ENCODE results near the gene KLF12. TPM values are rescaled to one million over a fixed set of nuclear protein-coding genes. Genes with fewer than 3 reads are reported as not detected.

KLF12 gene
- polyA plus RNA-seq, 3 donors: 0.04 to 1.3 (median 0.38) TPM

DNA sequence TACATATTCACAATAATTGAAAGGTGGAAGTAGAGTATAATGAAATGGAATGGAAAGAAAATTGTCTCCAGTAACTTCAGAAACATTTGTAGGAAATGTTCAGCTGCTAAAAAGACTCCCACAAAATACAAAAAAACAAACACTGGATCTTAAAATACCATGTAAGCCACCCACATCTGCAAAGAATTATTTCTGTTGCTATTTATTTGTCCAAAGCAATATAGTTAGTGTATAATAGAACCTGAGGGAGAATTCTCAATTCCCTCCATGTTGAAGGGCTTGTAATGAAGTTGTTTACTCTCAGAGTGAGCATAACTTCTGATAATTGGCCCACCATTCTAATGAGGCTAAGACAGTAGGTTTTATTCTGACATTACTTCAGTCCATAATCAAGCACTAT, 37.4 kb upstream of the KLF12 start:
- no peak overlapping the region for H3K4me3 Mint-ChIP-seq

DNA sequence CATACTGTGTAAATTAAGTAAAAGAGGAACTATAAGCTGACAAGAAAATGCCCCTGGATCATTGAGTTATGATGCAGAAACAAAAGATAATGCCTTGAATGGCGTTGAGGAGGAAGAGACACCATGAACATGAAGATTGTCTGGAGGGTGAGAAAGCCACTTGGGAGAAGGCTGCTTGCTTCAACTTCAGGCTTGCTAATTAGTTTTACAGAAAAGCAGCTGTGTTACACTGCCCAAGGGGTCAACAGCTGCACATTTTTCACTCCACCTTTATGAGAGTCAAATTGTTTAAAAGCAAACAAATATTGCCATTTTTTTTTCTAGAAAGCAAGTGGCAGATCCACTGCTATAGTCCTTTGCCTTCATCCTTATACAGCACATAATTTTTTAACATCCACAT, 35.5 kb upstream of the KLF12 start:
- H3K4me1 Mint-ChIP-seq: no peaks in the 10 kb centered on the region
- no peaks in the 10 kb centered on the region for H3K79me2 ChIP-seq (ENCODE audit: insufficient read depth, low read length)
- no peak overlapping the region for H3K4me3 Mint-ChIP-seq
- DNase-seq: no peak
- no peaks in the 10 kb centered on the region for H3K27me3 Mint-ChIP-seq (ENCODE audit: low read depth in 3 of 3)
- H3K36me3 ChIP-seq (replicated peaks in 1 of 2; ENCODE audit: control insufficient read depth in 1 of 2, insufficient read depth in 2 of 2, low read length in 2 of 2): no peaks in the 10 kb centered on the region
- H4K20me1 ChIP-seq (ENCODE audit: insufficient read depth, low read length): no peaks in the 10 kb centered on the region
- H3K9ac ChIP-seq (ENCODE audit: insufficient read depth, low read length, poor library complexity, severe bottlenecking): no peak overlapping the region
- no peak overlapping the region for H3K27ac Mint-ChIP-seq
- no peaks in the 10 kb centered on the region for H3K36me3 Mint-ChIP-seq
- H3K9me3 Mint-ChIP-seq: peaks cover 0 to 4% (median 0%) of the 10 kb centered on the region in 7 donors
- TF ChIP-seq, protein P1, sequence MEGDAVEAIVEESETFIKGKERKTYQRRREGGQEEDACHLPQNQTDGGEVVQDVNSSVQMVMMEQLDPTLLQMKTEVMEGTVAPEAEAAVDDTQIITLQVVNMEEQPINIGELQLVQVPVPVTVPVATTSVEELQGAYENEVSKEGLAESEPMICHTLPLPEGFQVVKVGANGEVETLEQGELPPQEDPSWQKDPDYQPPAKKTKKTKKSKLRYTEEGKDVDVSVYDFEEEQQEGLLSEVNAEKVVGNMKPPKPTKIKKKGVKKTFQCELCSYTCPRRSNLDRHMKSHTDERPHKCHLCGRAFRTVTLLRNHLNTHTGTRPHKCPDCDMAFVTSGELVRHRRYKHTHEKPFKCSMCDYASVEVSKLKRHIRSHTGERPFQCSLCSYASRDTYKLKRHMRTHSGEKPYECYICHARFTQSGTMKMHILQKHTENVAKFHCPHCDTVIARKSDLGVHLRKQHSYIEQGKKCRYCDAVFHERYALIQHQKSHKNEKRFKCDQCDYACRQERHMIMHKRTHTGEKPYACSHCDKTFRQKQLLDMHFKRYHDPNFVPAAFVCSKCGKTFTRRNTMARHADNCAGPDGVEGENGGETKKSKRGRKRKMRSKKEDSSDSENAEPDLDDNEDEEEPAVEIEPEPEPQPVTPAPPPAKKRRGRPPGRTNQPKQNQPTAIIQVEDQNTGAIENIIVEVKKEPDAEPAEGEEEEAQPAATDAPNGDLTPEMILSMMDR (IDR thresholded peaks at IDR 0.05): no peak
- no peak overlapping the region for H3K27ac ChIP-seq (ENCODE audit: low read depth in 1 of 2, low read length in 2 of 2)
- intact Hi-C loops (cut with micrococcal nuclease): no loop called here
- H3K4me1 ChIP-seq (ENCODE audit: control insufficient read depth in 1 of 2, insufficient read depth in 2 of 2, low read length in 2 of 2): no peaks in the 10 kb centered on the region
- 11% methylated on average over 1 of the region's 1 CpG for WGBS (ENCODE audit: insufficient coverage)
- H3K27me3 ChIP-seq (ENCODE audit: control insufficient read depth in 2 of 2, insufficient read depth in 2 of 2, low read length in 2 of 2): no peaks in the 10 kb centered on the region
- no peaks in the 10 kb centered on the region for H3K9me3 ChIP-seq (replicated peaks in 1 of 2; ENCODE audit: control insufficient read depth in 1 of 2, insufficient read depth in 1 of 2, low read length in 2 of 2)
- H3K4me3 ChIP-seq (replicated peaks in 1 of 3; ENCODE audit: low read depth in 2 of 3, low read length in 3 of 3): no peak overlapping the region
- no peak overlapping the region for H2AFZ ChIP-seq (ENCODE audit: insufficient read depth, low read depth, low read length, poor library complexity, severe bottlenecking)
- H3K4me2 ChIP-seq (replicated peaks; ENCODE audit: extremely low read depth, low read length, poor library complexity, severe bottlenecking): no peak overlapping the region

More for the DNA sequence above, 37.4 kb upstream of the KLF12 start:
- no peak overlapping the region for H3K4me2 ChIP-seq (replicated peaks; ENCODE audit: extremely low read depth, low read length, poor library complexity, severe bottlenecking)
- no peaks in the 10 kb centered on the region for H3K4me1 ChIP-seq (ENCODE audit: control insufficient read depth in 1 of 2, insufficient read depth in 2 of 2, low read length in 2 of 2)
- no peak overlapping the region for H3K27ac Mint-ChIP-seq
- no peaks in the 10 kb centered on the region for H3K27me3 Mint-ChIP-seq (ENCODE audit: low read depth in 3 of 3)
- no peaks in the 10 kb centered on the region for H3K36me3 Mint-ChIP-seq
- H3K27ac ChIP-seq (ENCODE audit: low read depth in 1 of 2, low read length in 2 of 2): no peak overlapping the region
- no peak for DNase-seq
- no peaks in the 10 kb centered on the region for H3K36me3 ChIP-seq (replicated peaks in 1 of 2; ENCODE audit: control insufficient read depth in 1 of 2, insufficient read depth in 2 of 2, low read length in 2 of 2)
- TF ChIP-seq, protein P1 (IDR thresholded peaks at IDR 0.05): no peak
- intact Hi-C loops (cut with micrococcal nuclease): no loop called here
- H3K4me3 ChIP-seq (replicated peaks in 1 of 3; ENCODE audit: low read depth in 2 of 3, low read length in 3 of 3): no peak overlapping the region
- H3K4me1 Mint-ChIP-seq: no peaks in the 10 kb centered on the region
- peaks cover 0 to 9% (median 0%) of the 10 kb centered on the region in 7 donors for H3K9me3 Mint-ChIP-seq
- H3K79me2 ChIP-seq (ENCODE audit: insufficient read depth, low read length): no peaks in the 10 kb centered on the region
- no peaks in the 10 kb centered on the region for H4K20me1 ChIP-seq (ENCODE audit: insufficient read depth, low read length)
- H2AFZ ChIP-seq (ENCODE audit: insufficient read depth, low read depth, low read length, poor library complexity, severe bottlenecking): no peak overlapping the region
- H3K9ac ChIP-seq (ENCODE audit: insufficient read depth, low read length, poor library complexity, severe bottlenecking): no peak overlapping the region
- no peaks in the 10 kb centered on the region for H3K27me3 ChIP-seq (ENCODE audit: control insufficient read depth in 2 of 2, insufficient read depth in 2 of 2, low read length in 2 of 2)
- H3K9me3 ChIP-seq (replicated peaks in 1 of 2; ENCODE audit: control insufficient read depth in 1 of 2, insufficient read depth in 1 of 2, low read length in 2 of 2): no peaks in the 10 kb centered on the region

All from CD14-positive monocyte (primary cell).